Measurements from ENCODE around the gene MAD1L1. TPM values are rescaled to one million over a fixed set of nuclear protein-coding genes. Genes with fewer than 3 reads are reported as not detected.
A peak's percentile ranks its signal among the peaks of the same experiment; 100 is the strongest.

Gene MAD1L1
- total and polyA plus RNA-seq, 2 of the 13 experiments (the other 11 are each of a cell fraction or from before 2014, with no cell fraction given), result 17.4 to 64.7 TPM

DNA sequence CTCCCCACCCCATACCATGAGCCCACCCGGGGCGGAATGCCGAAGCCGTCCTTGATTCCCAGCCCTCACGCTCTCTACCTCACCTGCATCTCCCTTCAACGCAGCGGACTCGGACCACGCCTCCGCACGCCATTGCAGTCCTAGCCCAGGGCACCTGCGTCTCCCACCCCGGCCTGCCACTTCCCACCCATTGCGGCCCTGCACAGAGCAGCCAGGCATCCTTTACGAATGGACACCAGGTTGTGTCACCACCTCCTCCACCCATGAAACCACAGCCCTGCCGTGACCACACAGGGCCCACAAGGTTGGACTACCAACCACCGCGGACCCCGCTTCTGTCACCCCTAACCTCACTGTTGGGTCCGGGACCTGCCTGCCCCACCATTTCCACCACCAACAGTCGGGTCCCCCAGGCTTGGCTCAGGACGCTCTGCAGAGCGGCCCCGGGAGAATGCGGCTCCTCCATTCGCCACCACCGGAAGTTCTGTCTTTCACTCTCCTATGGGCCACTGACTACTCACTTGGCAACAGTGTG, 232.5 kb downstream of the MAD1L1 start:
- ATAC-seq (no peak), DNase-seq (ENCODE audit: low spot score) (no peak), FAIRE-seq (no peak)
- POLR2A ChIA-PET, result no interaction called here
- TF ChIP-seq ZNF629 (CRISPR knock-in tag; conservative IDR thresholded peaks at IDR 0.05) (no peak), ZNF687 (CRISPR knock-in tag; IDR thresholded peaks at IDR 0.05) (peak; percentile 3; the same call in 1 of the 2 replicates)
- Histone ChIP-seq H3K27ac (ENCODE audit: extremely low read length, insufficient read depth, low read length) (no peak overlapping the region), H3K9ac (ENCODE audit: insufficient read depth, low read depth, low read length) (no peak overlapping the region), H3K4me3 (replicated peaks in 1 of 3; ENCODE audit: insufficient read depth in 1 of 3, low read depth in 2 of 3, low read length in 3 of 3) (no peak overlapping the region), H3K4me2 (ENCODE audit: low read depth, low read length) (no peak overlapping the region), H3K79me2 (ENCODE audit: insufficient read depth, low read length) (no peaks in the 10 kb centered on the region), H4K20me1 (ENCODE audit: insufficient read depth, low read length) (0 out of 2 replicates have a peak, but pooled peaks cover 2% of the 10 kb centered on the region), H3K36me3 (replicated peaks in 1 of 2; ENCODE audit: control insufficient read depth in 1 of 2, insufficient read depth in 2 of 2, low read length in 2 of 2) (peaks cover 2 to 17% of the 10 kb centered on the region in 2 experiments; a peak in 3 of 5 replicates), H3K27me3 (ENCODE audit: control insufficient read depth in 1 of 2, insufficient read depth in 2 of 2, low read length in 2 of 2) (no peaks in the 10 kb centered on the region), H3K9me3 (ENCODE audit: low read length) (no peaks in the 10 kb centered on the region), H3K4me1 (ENCODE audit: insufficient read depth, low read length) (0 out of 2 replicates have a peak, but pooled peaks cover 5% of the 10 kb centered on the region), H2AFZ (ENCODE audit: low read length) (no peak overlapping the region)
- WGBS (ENCODE audit: low lambda C conversion rate), result over 99% methylated on average over 27 of the region's 27 CpGs
- BruUV-seq (replicated peaks), result no TSS peak
- intact Hi-C loops (cut with micrococcal nuclease; ENCODE audit: unreplicated experiment), result no loop called here
- in situ Hi-C loops (cut with HindIII; ENCODE audit: extremely low pct_ligation_motif_present, low pct_unique_long_range_greater_than_20kb), result no loop called here
- CTCF ChIA-PET (ENCODE audit: low intra/inter-chr PET ratio, low total read pairs), result no interaction called here

Measured in HepG2 (cell line).